CMK (cell line): ENCODE measurements around the gene GTF2F2.

Source experiments
- DNase-seq: peaks from one replicate; pipeline ENCODE4 v3.0.0-alpha.2; 2010; ENCODE audit warnings: low read depth

GTF2F2 gene

GRCh38 chr13:45119991-45120864 is at the start of gene GTF2F2:
Gene GTF2F2, plus strand, starts transcription at chr13:45120510. Its CDS starts 146 bp downstream, at chr13:45120656.
- peak; percentile 49 for DNase-seq

GRCh38 chr13:45073809-45074208 is 46.5 kb upstream of the GTF2F2 start:
- DNase-seq = peak; percentile 14

GRCh38 chr13:45074721-45075120 is 45.6 kb upstream of the GTF2F2 start:
- no peak for DNase-seq

- DNase-seq = no peak
Measured at GRCh38 chr13:45078003-45078402, 42.3 kb upstream of the GTF2F2 start.

GRCh38 chr13:45082964-45083363 is 37.3 kb upstream of the GTF2F2 start:
- no peak for DNase-seq

GRCh38 chr13:45084515-45084914 is 35.8 kb upstream of the GTF2F2 start:
- DNase-seq = no peak

GRCh38 chr13:45086484-45086883 is 33.8 kb upstream of the GTF2F2 start:
- no peak for DNase-seq

- no peak for DNase-seq
Measured at GRCh38 chr13:45092663-45093062, 27.6 kb upstream of the GTF2F2 start.

- DNase-seq = no peak
Measured at GRCh38 chr13:45100573-45101262, 19.6 kb upstream of the GTF2F2 start.

GRCh38 chr13:45101327-45102018 is 18.8 kb upstream of the GTF2F2 start:
- no peak for DNase-seq

- no peak for DNase-seq
Measured at GRCh38 chr13:45102136-45102507, 18.2 kb upstream of the GTF2F2 start.

GRCh38 chr13:45103449-45103848 is 16.9 kb upstream of the GTF2F2 start:
- no peak for DNase-seq

- DNase-seq = no peak
Measured at GRCh38 chr13:45104261-45104660, 16.0 kb upstream of the GTF2F2 start.

GRCh38 chr13:45105895-45106294 is 14.4 kb upstream of the GTF2F2 start:
- no peak for DNase-seq

GRCh38 chr13:45107539-45107938 is 12.8 kb upstream of the GTF2F2 start:
- DNase-seq = no peak

- DNase-seq = no peak
Measured at GRCh38 chr13:45108716-45109101, 11.6 kb upstream of the GTF2F2 start.

- no peak for DNase-seq
Measured at GRCh38 chr13:45109102-45109720, 11.1 kb upstream of the GTF2F2 start.

- DNase-seq = no peak
Measured at GRCh38 chr13:45113233-45114224, 6.8 kb upstream of the GTF2F2 start.

- no peak for DNase-seq
Measured at GRCh38 chr13:45119469-45119990, 780 bp upstream of the GTF2F2 start.

- DNase-seq = no peak
Measured at GRCh38 chr13:45120967-45121831, 889 bp downstream of the GTF2F2 start.
